Activated CD8-positive, alpha-beta memory T cell treated with anti-CD3 and anti-CD28 coated beads for 1 hour (primary cell): Measurements from ENCODE around the gene MLYCD.
A peak's percentile ranks its signal among the peaks of the same experiment; 100 is the strongest.

Experiments used
- DNase-seq, 2 donors: peaks; one replicate each; pipeline ENCODE4 v3.0.0-alpha.2; 2020; ENCODE audit warnings: low read depth in 1 of 2; ENCODE audit errors: extremely low read depth in 1 of 2

The MLYCD gene

GRCh38 chr16:83899272-83899897 lies 470 bp downstream of the MLYCD start:
- peak in 1 of 2 donors; percentile 8 for DNase-seq

- no peak for DNase-seq
These were observed 1.1 kb downstream of the MLYCD start for GRCh38 chr16:83899978-83900377.

GRCh38 chr16:83900571-83900970 lies 1.7 kb downstream of the MLYCD start:
- no peak for DNase-seq

GRCh38 chr16:83901101-83901500 lies 2.2 kb downstream of the MLYCD start:
- no peak for DNase-seq

- no peak for DNase-seq
These were observed 4.8 kb downstream of the MLYCD start for GRCh38 chr16:83903751-83904150.

GRCh38 chr16:83906683-83907082 lies 7.8 kb downstream of the MLYCD start:
- no peak for DNase-seq

- DNase-seq, result no peak
These were observed 8.2 kb downstream of the MLYCD start for GRCh38 chr16:83907111-83907510.

GRCh38 chr16:83907631-83908250 lies 8.8 kb downstream of the MLYCD start:
- no peak for DNase-seq

GRCh38 chr16:83908798-83909197 lies 9.9 kb downstream of the MLYCD start:
- no peak for DNase-seq

- DNase-seq, result no peak
These were observed 12.4 kb downstream of the MLYCD start for GRCh38 chr16:83911290-83911689.

GRCh38 chr16:83912519-83913244 lies 13.8 kb downstream of the MLYCD start:
- DNase-seq, result no peak

GRCh38 chr16:83913245-83913633 lies 14.3 kb downstream of the MLYCD start:
- no peak for DNase-seq

- no peak for DNase-seq
These were observed 15.3 kb downstream of the MLYCD start for GRCh38 chr16:83914091-83914710.

- DNase-seq, result no peak
These were observed 16.2 kb downstream of the MLYCD start for GRCh38 chr16:83915081-83915480.

GRCh38 chr16:83915491-83915890 lies 16.6 kb downstream of the MLYCD start:
- DNase-seq, result no peak

GRCh38 chr16:83917152-83918120 lies 18.5 kb downstream of the MLYCD start:
- no peak for DNase-seq

- DNase-seq, result no peak
These were observed 22.1 kb downstream of the MLYCD start for GRCh38 chr16:83920894-83921491.

- no peak for DNase-seq
These were observed 24.9 kb downstream of the MLYCD start for GRCh38 chr16:83923581-83924365.

GRCh38 chr16:83924686-83925085 lies 25.8 kb downstream of the MLYCD start:
- DNase-seq, result no peak
